Measurements from ENCODE around the gene DNER. TPM values are rescaled to one million over a fixed set of nuclear protein-coding genes. Genes with fewer than 3 reads are reported as not detected.
"Not testable (repeated sequence)": the region's sequence is repeated elsewhere in the genome, so short reads cannot be mapped to it uniquely, and the experiment has no call there.

The DNER gene
- total RNA-seq, 1 donor from 2014 or later = 1.2 TPM

GRCh38 chr2:229622495-229623355, 91.6 kb downstream of the DNER start:
- no peak for DNase-seq (ENCODE audit: low read depth)

GRCh38 chr2:229620759-229621158, 93.6 kb downstream of the DNER start:
- no peak for DNase-seq (ENCODE audit: low read depth)

- no peak for DNase-seq (ENCODE audit: low read depth)
Measured at GRCh38 chr2:229620289-229620688, 94.1 kb downstream of the DNER start.

GRCh38 chr2:229616433-229616832, 97.9 kb downstream of the DNER start:
- DNase-seq (ENCODE audit: low read depth) = no peak

- not testable (repeated sequence) for DNase-seq (ENCODE audit: low read depth)
Measured at GRCh38 chr2:229614021-229614420, 100.3 kb downstream of the DNER start.

GRCh38 chr2:229612384-229612971, 101.9 kb downstream of the DNER start:
- no peak for DNase-seq (ENCODE audit: low read depth)

- DNase-seq (ENCODE audit: low read depth) = no peak
Measured at GRCh38 chr2:229611360-229611759, 103.0 kb downstream of the DNER start.

GRCh38 chr2:229610872-229611271, 103.5 kb downstream of the DNER start:
- no peak for DNase-seq (ENCODE audit: low read depth)

- no peak for DNase-seq (ENCODE audit: low read depth)
Measured at GRCh38 chr2:229610333-229610732, 104.0 kb downstream of the DNER start.

GRCh38 chr2:229601936-229602335, 112.4 kb downstream of the DNER start:
- no peak for DNase-seq (ENCODE audit: low read depth)

- DNase-seq (ENCODE audit: low read depth) = peak; percentile 6
Measured at GRCh38 chr2:229601396-229601795, 113.0 kb downstream of the DNER start.

- DNase-seq (ENCODE audit: low read depth) = no peak
Measured at GRCh38 chr2:229598227-229598626, 116.1 kb downstream of the DNER start.

GRCh38 chr2:229596796-229597195, 117.6 kb downstream of the DNER start:
- DNase-seq (ENCODE audit: low read depth) = no peak

GRCh38 chr2:229591611-229592010, 122.7 kb downstream of the DNER start:
- no peak for DNase-seq (ENCODE audit: low read depth)

GRCh38 chr2:229586746-229587705, 127.3 kb downstream of the DNER start:
- peak; percentile 70 for DNase-seq (ENCODE audit: low read depth)

GRCh38 chr2:229586012-229586411, 128.3 kb downstream of the DNER start:
- peak; percentile 44 for DNase-seq (ENCODE audit: low read depth)

- no peak for DNase-seq (ENCODE audit: low read depth)
Measured at GRCh38 chr2:229582151-229582550, 132.2 kb downstream of the DNER start.

GRCh38 chr2:229578052-229578846, 136.1 kb downstream of the DNER start:
- no peak for DNase-seq (ENCODE audit: low read depth)

GRCh38 chr2:229575569-229576315, 138.6 kb downstream of the DNER start:
- no peak for DNase-seq (ENCODE audit: low read depth)

- no peak for DNase-seq (ENCODE audit: low read depth)
Measured at GRCh38 chr2:229572507-229573271, 141.7 kb downstream of the DNER start.
